Measurements from ENCODE around the gene PPP4R2. TPM values are rescaled to one million over a fixed set of nuclear protein-coding genes. Genes with fewer than 3 reads are reported as not detected.

Gene PPP4R2
- total and polyA plus RNA-seq, 2 experiments from 2014 or later: 51.0 to 91.4 TPM

DNA sequence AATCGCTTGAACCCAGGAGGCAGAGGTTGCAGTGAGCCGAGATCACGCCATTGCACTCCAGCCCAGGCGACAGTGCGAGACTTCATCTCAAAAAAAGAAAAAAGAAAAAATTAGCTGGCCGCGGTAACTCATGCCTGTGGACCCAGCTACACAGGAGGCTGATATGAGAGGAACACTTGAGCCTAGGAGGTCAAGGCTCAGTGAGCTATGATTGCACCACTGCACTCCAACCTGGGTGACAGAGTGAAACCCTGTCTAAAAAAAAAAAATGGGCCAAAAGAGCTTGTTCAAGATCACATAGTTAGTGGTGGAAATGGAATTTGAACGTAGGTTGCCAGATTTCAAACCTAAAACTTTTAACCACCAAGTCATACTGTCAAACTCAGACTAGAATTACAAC is 46.2 kb upstream of the PPP4R2 start:
- Histone ChIP-seq H3K9me2 (replicated peaks; ENCODE audit: insufficient read depth) (no peaks in the 10 kb centered on the region), H3K4me1 (ENCODE audit: insufficient read depth) (peaks cover 12% of the 10 kb centered on the region), H3K79me2 (no peaks in the 10 kb centered on the region), H3K27ac (no peak overlapping the region), H3K36me3 (replicated peaks; ENCODE audit: insufficient read depth, low read depth) (no peaks in the 10 kb centered on the region), H3K4me2 (no peak overlapping the region), H3K9me3 (ENCODE audit: low read depth) (no peaks in the 10 kb centered on the region), H2AFZ (no peak overlapping the region), H3K27me3 (no peaks in the 10 kb centered on the region), H3K4me3 (no peak overlapping the region), H4K20me1 (ENCODE audit: insufficient read depth, poor library complexity, severe bottlenecking) (no peaks in the 10 kb centered on the region)
- DNase-seq (ENCODE audit: low spot score): no peak
- WGBS (ENCODE audit: low lambda C conversion rate, missing lambda C conversion rate): 96% methylated on average over 8 of the region's 8 CpGs
- TF ChIP-seq, protein P1, sequence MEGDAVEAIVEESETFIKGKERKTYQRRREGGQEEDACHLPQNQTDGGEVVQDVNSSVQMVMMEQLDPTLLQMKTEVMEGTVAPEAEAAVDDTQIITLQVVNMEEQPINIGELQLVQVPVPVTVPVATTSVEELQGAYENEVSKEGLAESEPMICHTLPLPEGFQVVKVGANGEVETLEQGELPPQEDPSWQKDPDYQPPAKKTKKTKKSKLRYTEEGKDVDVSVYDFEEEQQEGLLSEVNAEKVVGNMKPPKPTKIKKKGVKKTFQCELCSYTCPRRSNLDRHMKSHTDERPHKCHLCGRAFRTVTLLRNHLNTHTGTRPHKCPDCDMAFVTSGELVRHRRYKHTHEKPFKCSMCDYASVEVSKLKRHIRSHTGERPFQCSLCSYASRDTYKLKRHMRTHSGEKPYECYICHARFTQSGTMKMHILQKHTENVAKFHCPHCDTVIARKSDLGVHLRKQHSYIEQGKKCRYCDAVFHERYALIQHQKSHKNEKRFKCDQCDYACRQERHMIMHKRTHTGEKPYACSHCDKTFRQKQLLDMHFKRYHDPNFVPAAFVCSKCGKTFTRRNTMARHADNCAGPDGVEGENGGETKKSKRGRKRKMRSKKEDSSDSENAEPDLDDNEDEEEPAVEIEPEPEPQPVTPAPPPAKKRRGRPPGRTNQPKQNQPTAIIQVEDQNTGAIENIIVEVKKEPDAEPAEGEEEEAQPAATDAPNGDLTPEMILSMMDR (IDR thresholded peaks at IDR 0.05; ENCODE audit: poor library complexity): no peak
- TF ChIP-seq EZH2 (IDR thresholded peaks at IDR 0.05; ENCODE audit: borderline replicate concordance) (no peak), EZH2phosphoT487 (IDR thresholded peaks at IDR 0.05; ENCODE audit: low read depth, severe bottlenecking, unreplicated experiment) (no peak)

DNA sequence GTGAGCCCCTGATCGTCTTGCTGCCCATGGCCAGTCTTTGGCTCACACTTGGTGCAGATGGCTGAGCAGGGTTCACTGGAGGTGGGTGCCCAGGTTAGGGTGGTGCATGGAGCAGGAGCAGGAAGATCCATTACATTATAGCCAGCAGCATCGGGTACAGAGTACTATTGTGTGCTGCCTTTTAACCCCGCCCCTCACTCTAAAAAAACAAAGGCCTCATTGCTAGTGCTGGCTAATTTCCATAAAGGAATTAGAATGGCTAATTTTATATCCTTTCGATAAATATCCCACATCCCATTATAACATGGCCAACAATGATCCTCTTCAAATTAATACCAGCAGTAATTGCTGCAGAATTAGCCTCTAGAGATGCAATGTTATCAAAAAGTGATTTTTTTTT is 45.8 kb upstream of the PPP4R2 start:
- Histone ChIP-seq H3K9me3 (ENCODE audit: low read depth) (no peaks in the 10 kb centered on the region), H3K4me1 (ENCODE audit: insufficient read depth) (peaks cover 9% of the 10 kb centered on the region), H3K4me3 (no peak overlapping the region), H3K27me3 (no peaks in the 10 kb centered on the region), H3K4me2 (no peak overlapping the region), H3K79me2 (no peaks in the 10 kb centered on the region), H3K36me3 (replicated peaks; ENCODE audit: insufficient read depth, low read depth) (no peaks in the 10 kb centered on the region), H4K20me1 (ENCODE audit: insufficient read depth, poor library complexity, severe bottlenecking) (no peaks in the 10 kb centered on the region), H3K27ac (no peak overlapping the region), H3K9me2 (replicated peaks; ENCODE audit: insufficient read depth) (no peaks in the 10 kb centered on the region), H2AFZ (no peak overlapping the region)
- WGBS (ENCODE audit: low lambda C conversion rate, missing lambda C conversion rate): 81% methylated on average over 4 of the region's 4 CpGs
- DNase-seq (ENCODE audit: low spot score): no peak
- TF ChIP-seq EZH2phosphoT487 (IDR thresholded peaks at IDR 0.05; ENCODE audit: low read depth, severe bottlenecking, unreplicated experiment) (no peak), EZH2 (IDR thresholded peaks at IDR 0.05; ENCODE audit: borderline replicate concordance) (no peak)
- TF ChIP-seq, protein P1 (IDR thresholded peaks at IDR 0.05; ENCODE audit: poor library complexity): no peak

DNA sequence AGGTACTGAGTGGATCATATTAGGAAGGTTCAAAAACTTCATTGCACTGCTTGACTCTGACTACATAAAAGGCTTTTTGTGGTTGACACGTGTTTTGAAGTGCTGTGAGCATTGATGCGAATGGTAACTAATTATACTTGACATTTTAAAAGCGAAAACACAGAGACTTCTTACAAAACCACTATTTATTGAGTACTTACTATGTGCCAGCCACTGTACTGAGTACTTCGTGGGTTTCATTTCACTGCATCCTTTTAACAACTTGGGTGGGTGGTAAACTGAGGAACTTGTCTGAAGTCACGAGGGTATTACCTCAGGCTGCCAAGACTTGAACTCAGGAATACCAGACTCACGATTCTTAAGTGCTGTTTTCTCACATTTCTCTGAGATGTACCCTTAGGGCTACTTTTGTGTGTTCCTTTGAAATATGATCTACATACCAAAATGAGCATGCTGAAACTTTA is 45.3 kb upstream of the PPP4R2 start:
- WGBS (ENCODE audit: low lambda C conversion rate, missing lambda C conversion rate): 60% methylated on average over 6 of the region's 6 CpGs
- DNase-seq (ENCODE audit: low spot score): no peak
- no peaks in the 10 kb centered on the region for H3K27me3 ChIP-seq
- H3K9me3 ChIP-seq (ENCODE audit: low read depth): no peaks in the 10 kb centered on the region
- TF ChIP-seq EZH2phosphoT487 (IDR thresholded peaks at IDR 0.05; ENCODE audit: low read depth, severe bottlenecking, unreplicated experiment): no peak
- TF ChIP-seq EZH2 (IDR thresholded peaks at IDR 0.05; ENCODE audit: borderline replicate concordance): no peak
- TF ChIP-seq, protein P1 (IDR thresholded peaks at IDR 0.05; ENCODE audit: poor library complexity): no peak
- H3K27ac ChIP-seq: no peak overlapping the region
- no peaks in the 10 kb centered on the region for H4K20me1 ChIP-seq (ENCODE audit: insufficient read depth, poor library complexity, severe bottlenecking)
- H3K36me3 ChIP-seq (replicated peaks; ENCODE audit: insufficient read depth, low read depth): no peaks in the 10 kb centered on the region
- H2AFZ ChIP-seq: no peak overlapping the region
- H3K79me2 ChIP-seq: no peaks in the 10 kb centered on the region
- no peak overlapping the region for H3K4me2 ChIP-seq
- H3K4me1 ChIP-seq (ENCODE audit: insufficient read depth): peaks cover 9% of the 10 kb centered on the region
- no peak overlapping the region for H3K4me3 ChIP-seq
- no peaks in the 10 kb centered on the region for H3K9me2 ChIP-seq (replicated peaks; ENCODE audit: insufficient read depth)

Measured in hepatocyte (in vitro differentiated cells).